A549 (cell line): ENCODE results near the gene THRAP3. TPM values are rescaled to one million over a fixed set of nuclear protein-coding genes. Genes with fewer than 3 reads are reported as not detected.

Experiments used
- ATAC-seq, 2 experiments: fragments of 200-7000 bp in 1 of 2; fragments of >200 bp in 1 of 2; cut with Nextera tagmentation in 1 of 2; cut with Tn5 transposase in 1 of 2; 3 replicates each; pipeline versions ENCODE4 v1.8.0 to v1.9.1; 2018 to 2020; ENCODE audit warnings: mild to moderate bottlenecking in 1 of 2, moderate library complexity in 1 of 2
- CTCF ChIA-PET: fragments of 300-600 bp; sonication (Branson Sonifier 250); formaldehyde crosslinking; extraction: SDS; loops from one replicate; lab custom pipeline; 2021; ENCODE audit warnings: antibody characterized with exemption, inconsistent platforms; lab: Yijun Ruan, JAX
- POLR2A ChIA-PET: fragments of 350-600 bp; formaldehyde crosslinking; extraction: SDS; loops from one replicate; lab custom pipeline; 2021; ENCODE audit warnings: antibody characterized with exemption, inconsistent platforms; lab: Yijun Ruan, JAX
- DNase-seq, 2 experiments: peaks; one replicate each; pipeline versions ENCODE4 v3.0.0 to v3.0.0-alpha.2; 2011 to 2016; ENCODE audit warnings: low read depth in 1 of 2, low spot score in 1 of 2
- FAIRE-seq: peaks from 2 replicates; lab custom pipeline; 2011; peaks lifted over from hg19 to GRCh38; lab: Jason Lieb, UNC
- H3K27ac ChIP-seq, 2 experiments: fragments of >200 bp; sonication (Bioruptor Twin); formaldehyde crosslinking; 3 replicates each; pipeline ENCODE4 v1.5.1; 2016 to 2017
- H3K4me1 ChIP-seq: fragments of >200 bp; sonication (Bioruptor Twin); formaldehyde crosslinking; 3 replicates; pipeline ENCODE4 v1.6.1; 2016
- H3K4me2 ChIP-seq: fragments of >200 bp; sonication (Bioruptor Twin); formaldehyde crosslinking; 3 replicates; pipeline ENCODE4 v1.6.1; 2016
- H3K4me3 ChIP-seq: fragments of >200 bp; sonication (Bioruptor Twin); formaldehyde crosslinking; 3 replicates; pipeline ENCODE4 v1.5.1; 2016
- H3K9me3 ChIP-seq: fragments of >200 bp; sonication (Bioruptor Twin); formaldehyde crosslinking; 3 replicates; pipeline ENCODE4 v1.6.1; 2016
- BHLHE40 ChIP-seq: IDR thresholded peaks from 2 replicates; pipeline ENCODE4 v1.6.1; 2012; ENCODE audit warnings: low read depth, low read length, inconsistent platforms
- CBX8 ChIP-seq: fragments of 200-600 bp; sonication (generic); IDR thresholded peaks from 2 replicates; pipeline ENCODE4 v1.6.1; 2016
- CEBPB ChIP-seq, 2 experiments: fragments of >200 bp in 1 of 2; sonication (Bioruptor Twin) in 1 of 2; formaldehyde crosslinking in 1 of 2; IDR thresholded peaks; 2 replicates each; pipeline ENCODE4 v1.6.1; 2012 to 2016
- CHD2 ChIP-seq: fragments of 150-350 bp; IDR thresholded peaks from 2 replicates; pipeline ENCODE4 v1.6.1; 2014; ENCODE audit warnings: low read length; ENCODE audit not compliant: partially characterized antibody
- EHMT2 ChIP-seq: fragments of 200-600 bp; sonication (generic); IDR thresholded peaks from 2 replicates; pipeline ENCODE4 v1.6.1; 2016; ENCODE audit warnings: antibody characterized with exemption, low read depth, mild to moderate bottlenecking, moderate library complexity
- HEYL ChIP-seq: fragments of 250-450 bp; sonication (Bioruptor Pico); IDR thresholded peaks from 2 replicates; pipeline ENCODE4 v1.8.0; 2021; ENCODE audit warnings: mild to moderate bottlenecking, moderate library complexity
- HOXB13 ChIP-seq: fragments of 250-450 bp; sonication (Bioruptor Pico); IDR thresholded peaks from 2 replicates; pipeline ENCODE4 v1.5.0; 2020; ENCODE audit warnings: low read depth, mild to moderate bottlenecking, moderate library complexity
- HOXB5 ChIP-seq: fragments of 250-450 bp; sonication (Bioruptor Pico); IDR thresholded peaks from 2 replicates; pipeline ENCODE4 v1.5.0; 2020; ENCODE audit warnings: mild to moderate bottlenecking, moderate library complexity
- JUNB ChIP-seq: fragments of >200 bp; sonication (Bioruptor Twin); formaldehyde crosslinking; IDR thresholded peaks from 2 replicates; pipeline ENCODE4 v1.6.1; 2016
- KDM1A ChIP-seq: fragments of 200-600 bp; sonication (generic); IDR thresholded peaks from 2 replicates; pipeline ENCODE4 v1.6.1; 2016; ENCODE audit warnings: low read depth, mild to moderate bottlenecking
- KDM5A ChIP-seq: fragments of 200-600 bp; sonication (generic); IDR thresholded peaks from 2 replicates; pipeline ENCODE4 v1.6.1; 2016; ENCODE audit warnings: antibody characterized with exemption, mild to moderate bottlenecking
- MYC ChIP-seq: IDR thresholded peaks from 2 replicates; pipeline ENCODE4 v1.6.1; 2012; ENCODE audit warnings: mild to moderate bottlenecking, inconsistent platforms, low read length, improper control_type of control experiment, borderline replicate concordance
- PBX3 ChIP-seq: IDR thresholded peaks from 2 replicates; pipeline ENCODE4 v1.6.1; 2012
- POLR2AphosphoS2 ChIP-seq: conservative IDR thresholded peaks from 2 replicates; pipeline ENCODE4 v1.6.1; 2012; ENCODE audit warnings: low read length, improper control_type of control experiment, inconsistent platforms
- RAD21 ChIP-seq, 2 experiments: fragments of >200 bp in 1 of 2; sonication (Bioruptor Twin) in 1 of 2; formaldehyde crosslinking in 1 of 2; IDR thresholded peaks in 1 of 2; conservative IDR thresholded peaks in 1 of 2; 2 replicates in 1 of 2; 3 replicates in 1 of 2; pipeline ENCODE4 v1.6.1; 2012 to 2018; ENCODE audit warnings: inconsistent platforms in 1 of 2
- RCOR1 ChIP-seq: fragments of 150-350 bp; IDR thresholded peaks from 2 replicates; pipeline ENCODE4 v1.6.1; 2014; ENCODE audit warnings: antibody characterized with exemption, low read length, low read depth
- RFX5 ChIP-seq: fragments of 450-650 bp; IDR thresholded peaks from 2 replicates; pipeline ENCODE4 v1.7.1; 2014; ENCODE audit warnings: antibody characterized with exemption, mild to moderate bottlenecking, moderate library complexity
- TFCP2L1 ChIP-seq: fragments of 250-450 bp; sonication (Bioruptor Pico); IDR thresholded peaks from 2 replicates; pipeline ENCODE4 v1.5.0; 2021; ENCODE audit warnings: mild to moderate bottlenecking
- ZC3H11A ChIP-seq: fragments of 450-650 bp; IDR thresholded peaks from 2 replicates; pipeline ENCODE4 v1.6.1; 2014; ENCODE audit warnings: antibody characterized with exemption, mild to moderate bottlenecking
- ZFP36 ChIP-seq: fragments of 450-650 bp; IDR thresholded peaks from 2 replicates; pipeline ENCODE4 v1.6.1; 2014; ENCODE audit warnings: borderline replicate concordance; ENCODE audit not compliant: partially characterized antibody
- ZSCAN20 ChIP-seq: fragments of 250-450 bp; sonication (Bioruptor Pico); IDR thresholded peaks from 2 replicates; pipeline ENCODE4 v1.8.0; 2022; ENCODE audit warnings: mild to moderate bottlenecking, moderate library complexity
- WGBS: methylation state at CpG from one replicate; pipeline ENCODE4 v1.1.6; 2017; ENCODE audit errors: missing lambda C conversion rate; 5-methylcytosine and 5-hydroxymethylcytosine counted together
- polyA plus RNA-seq, 4 experiments: library from polyadenylated mRNA; depleted of rRNA in 3 of 4; stranded (reverse); fragments of >200 nt; fragmentation: RNase III in 1 of 4; extraction: RNeasy Plus Mini Kit Qiagen cat#74134 plus additional on column Dnase treatment in 1 of 4; gene quantifications; 2 replicates in 3 of 4; 3 replicates in 1 of 4; pipeline ENCODE4 v1.2.3, GENCODE V29; 2011 to 2017
- TF ChIP-seq, protein P1 (sequence below): fragments of >200 bp; sonication (Bioruptor Twin); formaldehyde crosslinking; IDR thresholded peaks from 3 replicates; pipeline ENCODE4 v1.6.1; 2016
- TF ChIP-seq, protein P2 (sequence below): fragments of 250-450 bp; sonication (Bioruptor Pico); IDR thresholded peaks from 2 replicates; pipeline ENCODE4 v1.5.0; 2020; ENCODE audit warnings: low read depth, mild to moderate bottlenecking, moderate library complexity
- TF ChIP-seq, protein P3 (sequence below): fragments of 450-650 bp; IDR thresholded peaks from 2 replicates; pipeline ENCODE4 v1.6.1; 2014; ENCODE audit warnings: antibody characterized with exemption
- TF ChIP-seq, protein P4 (sequence below): fragments of >200 bp; sonication (Bioruptor Twin); formaldehyde crosslinking; IDR thresholded peaks from 3 replicates; pipeline ENCODE4 v1.5.1; 2016

Gene THRAP3
- polyA plus RNA-seq, 2 of the 4 experiments (the other 2 are of a cell fraction) = 60.0 to 60.7 TPM

GRCh38 chr1:36238433-36238832 lies 14.2 kb downstream of the THRAP3 start:
- ChIA-PET POLR2A (interaction anchor here (0.7 to 3.8 kb wide), 3 partner anchors 14 to 88 kb away, joined by 3 to 18 read pairs (median 3); partner anchors contain the start of gene THRAP3), CTCF (interaction anchor here (0.6 to 2.0 kb wide), 3 partner anchors 14 to 66 kb away, joined by 5 to 7 read pairs (median 5); partner anchors contain the start of gene THRAP3)
- no peaks in the 10 kb centered on the region for H3K9me3 ChIP-seq
- ATAC-seq = no peak
- FAIRE-seq = no peak
- H3K4me2 ChIP-seq = no peak overlapping the region
- peaks cover 19% of the 10 kb centered on the region for H3K4me1 ChIP-seq
- no peak overlapping the region for H3K27ac ChIP-seq
- no peak overlapping the region for H3K4me3 ChIP-seq
- TF ChIP-seq PBX3 = no peak
- no peak for TF ChIP-seq ZC3H11A
- no peak for TF ChIP-seq EHMT2
- no peak for TF ChIP-seq ZFP36
- no peak for TF ChIP-seq CEBPB (IDR thresholded peaks at IDR 0.05)
- TF ChIP-seq HOXB5 (CRISPR knock-in tag) = no peak
- TF ChIP-seq RAD21 (conservative IDR thresholded peaks at IDR 0.05 in 1 of 2, IDR thresholded peaks at IDR 0.05 in 1 of 2) = no peak
- TF ChIP-seq KDM5A = no peak
- TF ChIP-seq, protein P1, sequence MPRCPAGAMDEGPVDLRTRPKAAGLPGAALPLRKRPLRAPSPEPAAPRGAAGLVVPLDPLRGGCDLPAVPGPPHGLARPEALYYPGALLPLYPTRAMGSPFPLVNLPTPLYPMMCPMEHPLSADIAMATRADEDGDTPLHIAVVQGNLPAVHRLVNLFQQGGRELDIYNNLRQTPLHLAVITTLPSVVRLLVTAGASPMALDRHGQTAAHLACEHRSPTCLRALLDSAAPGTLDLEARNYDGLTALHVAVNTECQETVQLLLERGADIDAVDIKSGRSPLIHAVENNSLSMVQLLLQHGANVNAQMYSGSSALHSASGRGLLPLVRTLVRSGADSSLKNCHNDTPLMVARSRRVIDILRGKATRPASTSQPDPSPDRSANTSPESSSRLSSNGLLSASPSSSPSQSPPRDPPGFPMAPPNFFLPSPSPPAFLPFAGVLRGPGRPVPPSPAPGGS = no peak
- TF ChIP-seq RCOR1 = no peak
- TF ChIP-seq RFX5 = no peak
- TF ChIP-seq, protein P2, sequence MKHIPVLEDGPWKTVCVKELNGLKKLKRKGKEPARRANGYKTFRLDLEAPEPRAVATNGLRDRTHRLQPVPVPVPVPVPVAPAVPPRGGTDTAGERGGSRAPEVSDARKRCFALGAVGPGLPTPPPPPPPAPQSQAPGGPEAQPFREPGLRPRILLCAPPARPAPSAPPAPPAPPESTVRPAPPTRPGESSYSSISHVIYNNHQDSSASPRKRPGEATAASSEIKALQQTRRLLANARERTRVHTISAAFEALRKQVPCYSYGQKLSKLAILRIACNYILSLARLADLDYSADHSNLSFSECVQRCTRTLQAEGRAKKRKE (CRISPR knock-in tag) = no peak
- no peak for TF ChIP-seq CHD2
- WGBS = 92% methylated on average over 2 of the region's 2 CpGs
- no peak for DNase-seq

GRCh38 chr1:36239941-36240637 lies 15.8 kb downstream of the THRAP3 start:
- DNase-seq (no peak), ATAC-seq (peak in 1 of 2 experiments; percentile 26; a peak in 2 of 6 replicates), FAIRE-seq (no peak)
- ChIA-PET POLR2A (interaction anchor here (0.6 kb wide), 1 partner anchor 12 kb away, joined by 3 read pairs; no protein-coding TSS in a partner anchor), CTCF (interaction anchor here (2.0 kb wide), 1 partner anchor 15 kb away, joined by 7 read pairs; the partner anchor contains the start of gene THRAP3)
- Histone ChIP-seq H3K27ac (no peak overlapping the region), H3K4me2 (no peak overlapping the region), H3K4me3 (no peak overlapping the region), H3K9me3 (no peaks in the 10 kb centered on the region), H3K4me1 (peaks cover 31% of the 10 kb centered on the region)
- TF ChIP-seq CHD2 = no peak
- TF ChIP-seq MYC = no peak
- TF ChIP-seq HEYL (CRISPR knock-in tag) = no peak
- TF ChIP-seq PBX3 = no peak
- no peak for TF ChIP-seq ZSCAN20 (CRISPR knock-in tag)
- TF ChIP-seq JUNB = no peak
- no peak for TF ChIP-seq KDM1A
- TF ChIP-seq CEBPB (IDR thresholded peaks at IDR 0.05) = no peak
- no peak for TF ChIP-seq TFCP2L1 (CRISPR knock-in tag)
- TF ChIP-seq HOXB13 (CRISPR knock-in tag) = no peak
- TF ChIP-seq, protein P3, sequence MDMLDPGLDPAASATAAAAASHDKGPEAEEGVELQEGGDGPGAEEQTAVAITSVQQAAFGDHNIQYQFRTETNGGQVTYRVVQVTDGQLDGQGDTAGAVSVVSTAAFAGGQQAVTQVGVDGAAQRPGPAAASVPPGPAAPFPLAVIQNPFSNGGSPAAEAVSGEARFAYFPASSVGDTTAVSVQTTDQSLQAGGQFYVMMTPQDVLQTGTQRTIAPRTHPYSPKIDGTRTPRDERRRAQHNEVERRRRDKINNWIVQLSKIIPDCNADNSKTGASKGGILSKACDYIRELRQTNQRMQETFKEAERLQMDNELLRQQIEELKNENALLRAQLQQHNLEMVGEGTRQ = no peak
- TF ChIP-seq CBX8 = no peak
- no peak for TF ChIP-seq BHLHE40
- TF ChIP-seq, protein P4, sequence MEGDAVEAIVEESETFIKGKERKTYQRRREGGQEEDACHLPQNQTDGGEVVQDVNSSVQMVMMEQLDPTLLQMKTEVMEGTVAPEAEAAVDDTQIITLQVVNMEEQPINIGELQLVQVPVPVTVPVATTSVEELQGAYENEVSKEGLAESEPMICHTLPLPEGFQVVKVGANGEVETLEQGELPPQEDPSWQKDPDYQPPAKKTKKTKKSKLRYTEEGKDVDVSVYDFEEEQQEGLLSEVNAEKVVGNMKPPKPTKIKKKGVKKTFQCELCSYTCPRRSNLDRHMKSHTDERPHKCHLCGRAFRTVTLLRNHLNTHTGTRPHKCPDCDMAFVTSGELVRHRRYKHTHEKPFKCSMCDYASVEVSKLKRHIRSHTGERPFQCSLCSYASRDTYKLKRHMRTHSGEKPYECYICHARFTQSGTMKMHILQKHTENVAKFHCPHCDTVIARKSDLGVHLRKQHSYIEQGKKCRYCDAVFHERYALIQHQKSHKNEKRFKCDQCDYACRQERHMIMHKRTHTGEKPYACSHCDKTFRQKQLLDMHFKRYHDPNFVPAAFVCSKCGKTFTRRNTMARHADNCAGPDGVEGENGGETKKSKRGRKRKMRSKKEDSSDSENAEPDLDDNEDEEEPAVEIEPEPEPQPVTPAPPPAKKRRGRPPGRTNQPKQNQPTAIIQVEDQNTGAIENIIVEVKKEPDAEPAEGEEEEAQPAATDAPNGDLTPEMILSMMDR = no peak
- TF ChIP-seq POLR2AphosphoS2 = no peak
- WGBS = 70% methylated on average over 4 of the region's 4 CpGs
